ENCODE data around the gene SERINC5.
"Not testable (repeated sequence)": the region's sequence is repeated elsewhere in the genome, so short reads cannot be mapped to it uniquely, and the experiment has no call there.

The SERINC5 gene

GRCh38 chr5:80156156-80156555 is 99.7 kb downstream of the SERINC5 start:
- intact Hi-C loops (cut with DNase I; ENCODE audit: low total_unique reads) = no loop called here
- no peak for DNase-seq

GRCh38 chr5:80154749-80155148 is 101.1 kb downstream of the SERINC5 start:
- TF ChIP-seq, protein P1, sequence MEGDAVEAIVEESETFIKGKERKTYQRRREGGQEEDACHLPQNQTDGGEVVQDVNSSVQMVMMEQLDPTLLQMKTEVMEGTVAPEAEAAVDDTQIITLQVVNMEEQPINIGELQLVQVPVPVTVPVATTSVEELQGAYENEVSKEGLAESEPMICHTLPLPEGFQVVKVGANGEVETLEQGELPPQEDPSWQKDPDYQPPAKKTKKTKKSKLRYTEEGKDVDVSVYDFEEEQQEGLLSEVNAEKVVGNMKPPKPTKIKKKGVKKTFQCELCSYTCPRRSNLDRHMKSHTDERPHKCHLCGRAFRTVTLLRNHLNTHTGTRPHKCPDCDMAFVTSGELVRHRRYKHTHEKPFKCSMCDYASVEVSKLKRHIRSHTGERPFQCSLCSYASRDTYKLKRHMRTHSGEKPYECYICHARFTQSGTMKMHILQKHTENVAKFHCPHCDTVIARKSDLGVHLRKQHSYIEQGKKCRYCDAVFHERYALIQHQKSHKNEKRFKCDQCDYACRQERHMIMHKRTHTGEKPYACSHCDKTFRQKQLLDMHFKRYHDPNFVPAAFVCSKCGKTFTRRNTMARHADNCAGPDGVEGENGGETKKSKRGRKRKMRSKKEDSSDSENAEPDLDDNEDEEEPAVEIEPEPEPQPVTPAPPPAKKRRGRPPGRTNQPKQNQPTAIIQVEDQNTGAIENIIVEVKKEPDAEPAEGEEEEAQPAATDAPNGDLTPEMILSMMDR (IDR thresholded peaks at IDR 0.05) = no peak
- no peak for DNase-seq
- H3K27me3 ChIP-seq = no peaks in the 10 kb centered on the region
- H3K36me3 ChIP-seq = peaks cover 0 to 48% (median 24%) of the 10 kb centered on the region in 3 donors
- H3K27ac ChIP-seq = no peak overlapping the region
- H3K4me3 ChIP-seq = no peak overlapping the region
- no peaks in the 10 kb centered on the region for H3K9me3 ChIP-seq
- intact Hi-C loops (cut with DNase I; ENCODE audit: low total_unique reads) = no loop called here
- H3K4me1 ChIP-seq = no peaks in the 10 kb centered on the region

More at GRCh38 chr5:80156156-80156555, 99.7 kb downstream of the SERINC5 start:
- no peak overlapping the region for H3K4me3 ChIP-seq
- H3K4me1 ChIP-seq = no peaks in the 10 kb centered on the region
- peaks cover 0 to 33% (median 12%) of the 10 kb centered on the region in 3 donors for H3K36me3 ChIP-seq
- H3K9me3 ChIP-seq = no peaks in the 10 kb centered on the region
- H3K27ac ChIP-seq = no peak overlapping the region
- TF ChIP-seq, protein P1 (IDR thresholded peaks at IDR 0.05) = no peak
- no peaks in the 10 kb centered on the region for H3K27me3 ChIP-seq

DNA sequence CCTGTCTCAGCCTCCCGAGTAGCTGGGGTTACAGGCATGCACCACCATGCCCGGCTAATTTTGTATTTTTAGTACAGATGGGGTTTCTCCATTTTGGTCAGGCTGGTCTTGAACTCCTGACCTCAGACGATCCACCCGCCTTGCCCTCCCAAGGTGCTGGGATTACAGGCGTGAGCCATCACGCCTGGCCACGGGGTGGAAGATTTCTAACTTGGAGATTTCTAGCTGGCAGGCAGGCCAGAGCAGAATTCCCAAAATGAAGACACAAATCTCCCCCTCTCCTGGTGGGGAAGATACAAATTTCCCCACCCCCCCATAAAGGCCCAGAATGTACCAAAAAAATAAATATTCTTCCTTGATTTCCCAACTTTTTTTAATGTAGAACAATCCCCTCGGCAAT is 101.6 kb downstream of the SERINC5 start:
- H3K9me3 ChIP-seq; H3K27me3 ChIP-seq; DNase-seq; H3K4me1 ChIP-seq; H3K27ac ChIP-seq; H3K4me3 ChIP-seq; intact Hi-C loops (cut with DNase I; ENCODE audit: low total_unique reads): not testable (repeated sequence)
- peaks cover 0 to 52% (median 24%) of the 10 kb centered on the region in 3 donors for H3K36me3 ChIP-seq

DNA sequence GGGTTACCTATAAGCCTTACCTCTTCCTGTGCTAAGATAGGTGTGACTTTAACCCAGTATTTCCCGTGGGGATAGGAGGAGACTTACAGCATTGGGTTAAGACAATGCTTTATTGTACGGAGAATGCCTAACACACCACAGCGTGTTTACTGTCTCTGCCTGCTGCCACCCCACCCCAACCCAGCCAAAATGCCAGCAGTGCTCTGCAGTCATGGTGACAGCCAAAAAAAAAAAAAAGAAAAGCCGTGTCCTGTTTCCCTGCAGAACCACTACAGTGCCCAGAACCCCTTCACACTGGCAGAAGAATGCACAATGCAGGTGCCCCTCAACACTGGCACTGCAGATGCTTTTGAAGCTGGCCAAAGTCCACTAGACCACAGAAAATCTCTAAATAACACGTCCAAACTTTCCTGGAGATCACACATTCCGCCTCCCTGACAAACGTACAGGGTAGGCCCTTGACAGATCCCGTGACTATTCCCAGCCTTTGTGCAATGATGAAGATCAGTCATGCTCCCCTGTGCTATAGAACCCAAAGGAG is 102.2 kb downstream of the SERINC5 start:
- Histone ChIP-seq H3K4me1 (no peaks in the 10 kb centered on the region), H3K36me3 (peaks cover 0 to 48% (median 24%) of the 10 kb centered on the region in 3 donors), H3K27me3 (no peaks in the 10 kb centered on the region), H3K9me3 (no peaks in the 10 kb centered on the region), H3K27ac (no peak overlapping the region), H3K4me3 (no peak overlapping the region)
- intact Hi-C loops (cut with DNase I; ENCODE audit: low total_unique reads) = no loop called here
- DNase-seq = no peak
- TF ChIP-seq, protein P1 (IDR thresholded peaks at IDR 0.05) = no peak

DNA sequence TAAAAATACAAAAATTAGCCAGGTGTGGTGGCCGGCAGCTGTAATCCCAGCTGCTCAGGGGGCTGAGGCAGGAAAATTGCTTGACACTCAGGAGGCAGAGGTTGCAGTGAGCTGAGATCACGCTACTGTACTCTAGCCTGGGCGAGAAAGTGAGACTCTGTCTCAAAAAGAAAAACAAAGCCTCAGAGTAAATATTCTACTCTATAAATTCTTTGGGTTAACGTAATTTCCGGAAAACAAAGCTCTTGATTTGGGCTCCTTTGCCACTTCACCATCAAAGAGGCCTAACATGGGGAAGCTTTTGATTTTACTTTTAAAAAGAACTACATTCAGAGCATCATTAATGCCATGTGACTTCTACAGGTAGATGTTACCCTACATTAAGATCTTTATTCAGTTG is 103.1 kb downstream of the SERINC5 start:
- no peak overlapping the region for H3K27ac ChIP-seq
- no peaks in the 10 kb centered on the region for H3K9me3 ChIP-seq
- TF ChIP-seq, protein P1 (IDR thresholded peaks at IDR 0.05) = no peak
- no peaks in the 10 kb centered on the region for H3K4me1 ChIP-seq
- H3K4me3 ChIP-seq = no peak overlapping the region
- no peak for DNase-seq
- no peaks in the 10 kb centered on the region for H3K27me3 ChIP-seq
- intact Hi-C loops (cut with DNase I; ENCODE audit: low total_unique reads) = no loop called here
- H3K36me3 ChIP-seq = peaks cover 0 to 40% (median 24%) of the 10 kb centered on the region in 3 donors

- H3K36me3 ChIP-seq = peaks cover 0 to 42% (median 27%) of the 10 kb centered on the region in 3 donors
- no peak for DNase-seq
- H3K27ac ChIP-seq = no peak overlapping the region
- intact Hi-C loops (cut with DNase I; ENCODE audit: low total_unique reads) = no loop called here
- no peaks in the 10 kb centered on the region for H3K27me3 ChIP-seq
- TF ChIP-seq, protein P1 (IDR thresholded peaks at IDR 0.05) = no peak
- H3K9me3 ChIP-seq = no peaks in the 10 kb centered on the region
- no peaks in the 10 kb centered on the region for H3K4me1 ChIP-seq
- no peak overlapping the region for H3K4me3 ChIP-seq
These were observed 104.0 kb downstream of the SERINC5 start for GRCh38 chr5:80151890-80152289.
